Measurements from ENCODE around the gene PPT2. TPM values are rescaled to one million over a fixed set of nuclear protein-coding genes. Genes with fewer than 3 reads are reported as not detected.

Gene PPT2
- total and polyA plus RNA-seq, 2 of the 13 experiments (the other 11 are each of a cell fraction or from before 2014, with no cell fraction given): 39.2 to 61.8 TPM

DNA sequence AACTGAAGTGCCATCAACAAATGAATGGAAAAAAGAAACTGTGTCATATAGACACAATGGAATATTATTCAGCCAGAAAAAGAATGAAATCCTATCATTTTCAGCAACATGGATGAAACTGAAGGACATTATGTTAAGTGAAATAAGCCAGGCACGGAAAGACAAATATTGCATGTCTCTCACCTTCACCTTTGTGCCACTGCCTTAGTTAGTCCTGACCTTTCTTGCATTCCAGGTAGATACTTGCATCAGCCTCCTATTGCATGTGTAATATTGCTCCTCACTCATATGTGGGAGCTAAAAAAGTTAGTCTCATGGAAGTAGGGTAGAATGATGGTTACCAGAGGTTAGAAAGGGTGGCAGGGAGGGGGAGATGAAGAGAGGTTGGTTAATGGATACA is 55.1 kb downstream of the PPT2 start (continued):
- TF ChIP-seq, protein P1, sequence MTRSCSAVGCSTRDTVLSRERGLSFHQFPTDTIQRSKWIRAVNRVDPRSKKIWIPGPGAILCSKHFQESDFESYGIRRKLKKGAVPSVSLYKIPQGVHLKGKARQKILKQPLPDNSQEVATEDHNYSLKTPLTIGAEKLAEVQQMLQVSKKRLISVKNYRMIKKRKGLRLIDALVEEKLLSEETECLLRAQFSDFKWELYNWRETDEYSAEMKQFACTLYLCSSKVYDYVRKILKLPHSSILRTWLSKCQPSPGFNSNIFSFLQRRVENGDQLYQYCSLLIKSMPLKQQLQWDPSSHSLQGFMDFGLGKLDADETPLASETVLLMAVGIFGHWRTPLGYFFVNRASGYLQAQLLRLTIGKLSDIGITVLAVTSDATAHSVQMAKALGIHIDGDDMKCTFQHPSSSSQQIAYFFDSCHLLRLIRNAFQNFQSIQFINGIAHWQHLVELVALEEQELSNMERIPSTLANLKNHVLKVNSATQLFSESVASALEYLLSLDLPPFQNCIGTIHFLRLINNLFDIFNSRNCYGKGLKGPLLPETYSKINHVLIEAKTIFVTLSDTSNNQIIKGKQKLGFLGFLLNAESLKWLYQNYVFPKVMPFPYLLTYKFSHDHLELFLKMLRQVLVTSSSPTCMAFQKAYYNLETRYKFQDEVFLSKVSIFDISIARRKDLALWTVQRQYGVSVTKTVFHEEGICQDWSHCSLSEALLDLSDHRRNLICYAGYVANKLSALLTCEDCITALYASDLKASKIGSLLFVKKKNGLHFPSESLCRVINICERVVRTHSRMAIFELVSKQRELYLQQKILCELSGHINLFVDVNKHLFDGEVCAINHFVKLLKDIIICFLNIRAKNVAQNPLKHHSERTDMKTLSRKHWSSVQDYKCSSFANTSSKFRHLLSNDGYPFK (CRISPR knock-in tag; IDR thresholded peaks at IDR 0.05; ENCODE audit: borderline replicate concordance): no peak
- peak; percentile 55; the same call in 1 of the 2 replicates for TF ChIP-seq FOXA3 (CRISPR knock-in tag; IDR thresholded peaks at IDR 0.05)
- no peak for TF ChIP-seq CCAR2 (optimal IDR thresholded peaks at IDR 0.05; ENCODE audit: low read depth, low read length)
- no peak for TF ChIP-seq FOSL1 (CRISPR knock-in tag; IDR thresholded peaks at IDR 0.05; ENCODE audit: borderline replicate concordance)
- TF ChIP-seq ZNF326 (CRISPR knock-in tag; IDR thresholded peaks at IDR 0.05; ENCODE audit: borderline replicate concordance): no peak
- no peak for TF ChIP-seq KLF15 (CRISPR knock-in tag; IDR thresholded peaks at IDR 0.05; ENCODE audit: borderline replicate concordance)
- no peak for TF ChIP-seq PLRG1 (conservative IDR thresholded peaks at IDR 0.05)
- TF ChIP-seq, protein P2, sequence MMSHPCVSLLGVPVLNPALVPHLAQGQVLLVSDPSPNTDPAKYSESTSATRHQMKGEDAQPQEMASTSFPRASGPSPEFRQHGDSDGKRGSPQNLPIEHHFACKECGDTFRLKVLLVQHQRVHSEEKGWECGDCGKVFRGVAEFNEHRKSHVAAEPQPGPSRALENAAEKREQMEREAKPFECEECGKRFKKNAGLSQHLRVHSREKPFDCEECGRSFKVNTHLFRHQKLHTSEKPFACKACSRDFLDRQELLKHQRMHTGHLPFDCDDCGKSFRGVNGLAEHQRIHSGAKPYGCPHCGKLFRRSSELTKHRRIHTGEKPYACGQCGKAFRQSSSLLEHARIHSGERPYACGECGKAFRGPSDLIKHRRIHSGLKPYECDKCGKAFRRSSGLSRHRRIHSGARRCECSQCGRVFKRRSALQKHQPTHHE (CRISPR knock-in tag; IDR thresholded peaks at IDR 0.05; ENCODE audit: borderline replicate concordance): no peak
- 0 out of 2 replicates have a peak, but pooled peaks have one; percentile 33 for TF ChIP-seq NR2F6 (IDR thresholded peaks at IDR 0.05)
- TF ChIP-seq NR2F6 (CRISPR knock-in tag; IDR thresholded peaks at IDR 0.05): peak; percentile 37; the same call in 1 of the 2 replicates
- TF ChIP-seq ESRRA (CRISPR knock-in tag; IDR thresholded peaks at IDR 0.05; ENCODE audit: low read depth): peak; percentile 45; the same call in 1 of the 2 replicates
- TF ChIP-seq ZNF383 (CRISPR knock-in tag; IDR thresholded peaks at IDR 0.05; ENCODE audit: borderline replicate concordance): no peak
- TF ChIP-seq CEBPB (IDR thresholded peaks at IDR 0.05; ENCODE audit: borderline replicate concordance, low read depth, low read length): peak; percentile 71
- no peak for TF ChIP-seq TBX3 (IDR thresholded peaks at IDR 0.05; ENCODE audit: borderline replicate concordance)
- no peak for TF ChIP-seq TGIF2 (CRISPR knock-in tag; IDR thresholded peaks at IDR 0.05)
- TF ChIP-seq SRSF9 (IDR thresholded peaks at IDR 0.05; ENCODE audit: borderline replicate concordance, insufficient read depth, low read depth, low read length, poor library complexity, severe bottlenecking): no peak
- TF ChIP-seq ZFP41 (CRISPR knock-in tag; IDR thresholded peaks at IDR 0.05; ENCODE audit: borderline replicate concordance): no peak
- TF ChIP-seq, protein P3, sequence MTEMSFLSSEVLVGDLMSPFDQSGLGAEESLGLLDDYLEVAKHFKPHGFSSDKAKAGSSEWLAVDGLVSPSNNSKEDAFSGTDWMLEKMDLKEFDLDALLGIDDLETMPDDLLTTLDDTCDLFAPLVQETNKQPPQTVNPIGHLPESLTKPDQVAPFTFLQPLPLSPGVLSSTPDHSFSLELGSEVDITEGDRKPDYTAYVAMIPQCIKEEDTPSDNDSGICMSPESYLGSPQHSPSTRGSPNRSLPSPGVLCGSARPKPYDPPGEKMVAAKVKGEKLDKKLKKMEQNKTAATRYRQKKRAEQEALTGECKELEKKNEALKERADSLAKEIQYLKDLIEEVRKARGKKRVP (CRISPR knock-in tag; IDR thresholded peaks at IDR 0.05): peak in 1 of 2 experiments; percentile 95; a peak in 2 of 4 replicates
- TF ChIP-seq MYC (CRISPR knock-in tag; IDR thresholded peaks at IDR 0.05; ENCODE audit: borderline replicate concordance): no peak
